Panc1 (cell line): ENCODE data around the gene DLGAP1.
A peak's percentile ranks its signal among the peaks of the same experiment; 100 is the strongest.

ENCODE experiments used
- CTCF ChIP-seq: fragments of 450-650 bp; IDR thresholded peaks from 2 replicates; pipeline ENCODE4 v1.5.1; 2017; ENCODE audit warnings: mild to moderate bottlenecking
- POLR2AphosphoS5 ChIP-seq: IDR thresholded peaks from 2 replicates; pipeline ENCODE4 v1.6.1; 2012; ENCODE audit warnings: mild to moderate bottlenecking, low read depth, low read length, moderate library complexity
- TF ChIP-seq, protein P1 (sequence below), 2 experiments: IDR thresholded peaks; 2 replicates each; pipeline ENCODE4 v1.6.1; 2011 to 2012; ENCODE audit warnings: low read depth in 2 of 2, control low read depth in 1 of 2, low read length in 1 of 2, mild to moderate bottlenecking in 1 of 2, moderate library complexity in 1 of 2; ENCODE audit not compliant: insufficient read depth in 1 of 2

DNA sequence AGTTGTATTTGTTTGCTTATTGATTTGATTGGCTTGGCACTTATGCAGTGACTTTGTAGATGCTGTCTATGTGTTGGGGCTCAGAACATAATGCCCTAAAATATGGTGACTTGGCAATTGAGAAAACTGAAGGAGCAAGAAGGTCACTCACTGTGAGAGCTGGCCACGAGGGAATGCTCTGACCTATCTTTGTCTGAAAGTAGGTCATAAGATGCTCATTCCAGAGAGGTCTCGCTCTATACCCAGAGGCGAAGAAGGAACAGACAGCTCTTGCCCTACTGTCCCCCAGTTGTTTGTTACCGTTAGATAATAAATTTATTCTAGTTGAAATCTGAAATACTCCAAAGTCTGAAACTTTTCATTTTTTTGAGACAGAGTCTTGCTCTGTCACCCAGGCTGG, 846.6 kb downstream of the DLGAP1 start:
- TF ChIP-seq CTCF: no peak
- TF ChIP-seq POLR2AphosphoS5: peak; percentile 7; the same call in 1 of the 2 replicates
- TF ChIP-seq, protein P1, sequence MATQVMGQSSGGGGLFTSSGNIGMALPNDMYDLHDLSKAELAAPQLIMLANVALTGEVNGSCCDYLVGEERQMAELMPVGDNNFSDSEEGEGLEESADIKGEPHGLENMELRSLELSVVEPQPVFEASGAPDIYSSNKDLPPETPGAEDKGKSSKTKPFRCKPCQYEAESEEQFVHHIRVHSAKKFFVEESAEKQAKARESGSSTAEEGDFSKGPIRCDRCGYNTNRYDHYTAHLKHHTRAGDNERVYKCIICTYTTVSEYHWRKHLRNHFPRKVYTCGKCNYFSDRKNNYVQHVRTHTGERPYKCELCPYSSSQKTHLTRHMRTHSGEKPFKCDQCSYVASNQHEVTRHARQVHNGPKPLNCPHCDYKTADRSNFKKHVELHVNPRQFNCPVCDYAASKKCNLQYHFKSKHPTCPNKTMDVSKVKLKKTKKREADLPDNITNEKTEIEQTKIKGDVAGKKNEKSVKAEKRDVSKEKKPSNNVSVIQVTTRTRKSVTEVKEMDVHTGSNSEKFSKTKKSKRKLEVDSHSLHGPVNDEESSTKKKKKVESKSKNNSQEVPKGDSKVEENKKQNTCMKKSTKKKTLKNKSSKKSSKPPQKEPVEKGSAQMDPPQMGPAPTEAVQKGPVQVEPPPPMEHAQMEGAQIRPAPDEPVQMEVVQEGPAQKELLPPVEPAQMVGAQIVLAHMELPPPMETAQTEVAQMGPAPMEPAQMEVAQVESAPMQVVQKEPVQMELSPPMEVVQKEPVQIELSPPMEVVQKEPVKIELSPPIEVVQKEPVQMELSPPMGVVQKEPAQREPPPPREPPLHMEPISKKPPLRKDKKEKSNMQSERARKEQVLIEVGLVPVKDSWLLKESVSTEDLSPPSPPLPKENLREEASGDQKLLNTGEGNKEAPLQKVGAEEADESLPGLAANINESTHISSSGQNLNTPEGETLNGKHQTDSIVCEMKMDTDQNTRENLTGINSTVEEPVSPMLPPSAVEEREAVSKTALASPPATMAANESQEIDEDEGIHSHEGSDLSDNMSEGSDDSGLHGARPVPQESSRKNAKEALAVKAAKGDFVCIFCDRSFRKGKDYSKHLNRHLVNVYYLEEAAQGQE (IDR thresholded peaks at IDR 0.05; ENCODE audit: insufficient read depth in 1 of 2, low read depth in 2 of 2, low read length in 1 of 2): no peak
